Measurements from ENCODE around the gene CPNE5.

Gene CPNE5

DNA sequence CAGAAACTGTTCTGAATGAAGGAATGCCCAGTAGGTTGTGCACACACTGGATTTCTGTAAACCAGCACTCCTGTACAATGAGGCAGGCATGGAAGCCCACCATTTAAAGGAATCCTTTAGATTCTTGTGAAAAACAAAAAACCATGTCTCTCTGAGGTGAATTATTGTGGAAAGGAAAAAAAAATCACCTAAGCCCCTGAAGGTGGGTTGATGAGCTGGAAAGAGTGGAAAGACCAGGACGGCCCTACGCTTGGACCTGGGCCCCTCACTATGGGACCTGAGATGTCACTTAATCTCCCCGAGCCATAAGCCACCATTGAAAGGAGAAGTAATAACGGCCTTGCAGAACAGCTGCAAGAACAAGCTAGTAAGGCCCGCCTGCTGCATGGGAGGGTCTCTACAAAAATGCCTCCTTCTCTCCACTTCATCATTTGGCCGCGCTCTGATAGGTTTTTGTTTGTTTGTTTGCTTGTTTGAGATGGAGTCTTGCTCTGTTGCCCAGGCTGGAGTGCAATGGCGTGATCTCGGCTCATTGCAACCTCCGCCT lies 72.8 kb downstream of the CPNE5 start:
- no peak for DNase-seq (ENCODE audit: low read depth, low spot score)

DNA sequence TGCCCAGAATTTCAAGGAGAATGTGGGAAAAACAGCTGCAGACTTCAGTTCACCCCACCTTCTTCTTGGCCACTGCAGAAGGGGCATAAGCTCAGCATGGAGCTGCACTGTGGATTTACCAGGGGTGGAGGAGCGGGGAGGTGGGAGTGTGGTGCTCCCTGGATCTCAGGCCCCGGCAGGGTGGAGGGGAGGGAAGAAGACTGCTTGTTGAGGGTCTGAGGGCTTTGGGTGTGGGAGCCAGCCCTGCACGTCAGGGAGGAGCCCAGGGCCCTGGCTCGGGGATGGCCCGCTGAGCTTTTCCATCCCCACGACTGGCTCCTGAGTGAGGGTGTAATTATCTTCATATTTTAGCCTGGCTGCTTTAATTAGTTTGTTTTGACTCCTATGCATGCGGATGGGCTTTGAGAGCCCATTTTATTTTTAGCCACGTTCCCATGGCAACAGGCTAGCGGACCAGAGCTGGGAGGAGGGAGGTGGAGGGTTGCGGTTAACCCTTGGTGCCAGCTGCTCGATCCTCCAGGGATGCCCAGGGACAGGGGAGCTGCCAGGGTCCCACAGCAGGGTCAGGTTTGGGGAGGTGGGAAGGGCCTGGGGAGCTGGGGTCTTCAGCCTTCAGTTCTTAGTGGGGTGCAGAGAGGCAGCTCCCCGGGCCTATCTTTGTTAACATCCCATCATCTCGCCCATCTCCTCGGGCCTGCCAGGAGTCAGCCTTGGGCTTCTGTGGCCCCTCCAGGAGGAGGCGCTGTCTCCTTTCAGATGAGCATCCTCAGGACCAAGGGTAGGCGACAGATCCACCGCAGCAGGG lies 73.4 kb downstream of the CPNE5 start:
- DNase-seq (ENCODE audit: low read depth, low spot score) = peak; percentile 63

DNA sequence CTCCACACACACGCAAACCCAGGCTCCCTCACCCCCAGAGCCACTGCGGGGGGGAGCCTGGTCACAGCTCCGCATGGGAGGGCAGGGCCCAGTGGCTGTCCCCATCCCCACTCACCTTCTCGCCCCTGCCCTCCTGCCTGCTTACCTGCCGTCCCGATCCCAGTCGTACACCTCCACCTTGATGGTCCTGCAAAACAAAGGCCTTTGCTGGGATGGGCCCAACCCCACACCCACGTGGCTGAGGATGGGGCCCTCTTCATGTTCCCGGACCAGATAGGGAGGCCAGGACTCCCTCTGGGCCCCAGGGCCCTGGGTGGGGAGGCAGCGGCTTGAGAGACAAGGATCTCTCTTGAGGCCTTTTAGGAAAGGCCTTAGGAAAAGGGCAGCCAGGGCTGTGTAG lies 74.1 kb downstream of the CPNE5 start:
- no peak for DNase-seq (ENCODE audit: low read depth, low spot score)

DNA sequence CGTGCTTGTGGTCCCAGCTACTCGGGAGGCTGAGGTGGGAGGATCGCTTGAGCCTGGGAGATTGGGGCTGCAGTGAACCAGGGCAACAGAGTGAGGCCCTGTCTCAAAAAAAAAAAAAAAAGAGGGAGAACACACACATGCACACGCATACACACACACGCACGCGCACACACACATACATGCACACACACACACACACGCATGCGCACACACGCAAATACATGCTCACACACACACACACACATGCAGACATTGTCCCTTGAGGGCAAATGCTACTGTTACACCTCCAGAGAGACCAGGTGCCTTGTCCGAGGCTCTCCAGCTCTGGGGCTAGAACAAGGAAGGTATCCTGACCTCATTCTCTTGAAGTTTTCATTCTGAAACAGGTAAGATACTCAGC lies 77.1 kb downstream of the CPNE5 start:
- no peak for DNase-seq (ENCODE audit: low read depth, low spot score)

DNA sequence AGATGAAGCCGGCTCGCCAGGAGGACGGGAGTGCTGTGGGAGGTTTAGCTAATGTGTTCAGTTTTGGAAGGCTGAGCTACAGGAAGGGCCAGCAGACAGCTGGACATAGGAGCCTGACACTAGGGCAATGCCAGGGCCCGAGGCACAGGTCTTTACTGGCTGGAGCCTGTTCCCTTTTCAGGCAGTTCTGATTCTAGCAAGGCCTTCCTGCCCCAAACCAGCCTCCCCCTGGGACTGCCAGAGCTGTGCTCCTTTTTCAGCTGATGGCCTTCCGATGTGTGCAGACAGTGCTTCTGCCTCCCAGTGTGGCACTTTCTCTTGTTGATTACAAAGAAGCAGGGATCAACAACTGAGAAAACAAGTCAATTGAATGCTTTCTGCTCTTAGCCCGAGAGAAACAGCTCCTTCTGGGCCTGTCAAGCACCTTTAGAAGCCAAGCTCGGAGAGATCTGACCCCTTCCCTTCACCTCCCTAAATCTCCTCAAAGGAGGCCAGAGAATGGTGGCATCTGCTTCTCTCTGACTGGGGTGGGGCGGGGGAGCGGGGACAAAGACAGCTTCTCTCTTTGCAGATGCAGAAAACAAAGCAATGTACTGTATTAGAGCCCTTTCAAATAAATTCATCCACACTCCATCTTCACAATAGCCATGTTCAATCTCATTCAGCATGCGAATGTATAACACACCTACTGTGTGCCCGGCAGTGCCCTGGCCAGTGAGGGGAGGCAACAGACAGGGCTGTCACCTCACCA lies 78.4 kb downstream of the CPNE5 start:
- DNase-seq (ENCODE audit: low read depth, low spot score) = no peak

DNA sequence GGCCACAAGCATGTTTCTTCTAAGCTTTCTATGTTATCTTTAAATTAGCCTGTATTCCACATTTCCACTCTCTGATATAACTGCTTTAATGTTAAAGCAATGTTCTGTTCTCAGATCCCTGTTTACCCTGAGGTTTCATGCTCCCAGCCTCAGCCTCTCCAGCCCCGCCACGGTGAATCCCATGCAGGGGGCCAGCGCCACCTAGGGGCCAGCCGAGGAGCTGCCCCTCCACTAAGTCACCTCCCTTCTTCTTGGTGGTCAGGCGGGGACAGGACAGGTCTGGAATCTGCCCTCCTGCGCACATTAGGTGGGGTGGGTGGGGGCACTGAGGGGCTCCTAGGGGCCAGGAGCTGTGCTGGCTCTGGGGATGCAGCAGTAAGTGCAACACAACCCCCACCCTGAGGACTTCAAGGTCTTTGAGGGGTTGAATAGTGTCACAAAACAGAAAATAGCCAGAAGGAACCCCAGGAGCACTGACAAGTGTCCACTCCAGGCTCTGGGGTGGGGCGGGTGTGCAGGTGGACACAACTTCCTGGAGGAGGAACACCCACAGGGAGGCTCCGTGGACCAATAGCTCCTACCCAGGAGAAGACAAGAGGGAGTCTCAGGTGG lies 80.0 kb downstream of the CPNE5 start:
- peak; percentile 47 for DNase-seq (ENCODE audit: low read depth, low spot score)

DNA sequence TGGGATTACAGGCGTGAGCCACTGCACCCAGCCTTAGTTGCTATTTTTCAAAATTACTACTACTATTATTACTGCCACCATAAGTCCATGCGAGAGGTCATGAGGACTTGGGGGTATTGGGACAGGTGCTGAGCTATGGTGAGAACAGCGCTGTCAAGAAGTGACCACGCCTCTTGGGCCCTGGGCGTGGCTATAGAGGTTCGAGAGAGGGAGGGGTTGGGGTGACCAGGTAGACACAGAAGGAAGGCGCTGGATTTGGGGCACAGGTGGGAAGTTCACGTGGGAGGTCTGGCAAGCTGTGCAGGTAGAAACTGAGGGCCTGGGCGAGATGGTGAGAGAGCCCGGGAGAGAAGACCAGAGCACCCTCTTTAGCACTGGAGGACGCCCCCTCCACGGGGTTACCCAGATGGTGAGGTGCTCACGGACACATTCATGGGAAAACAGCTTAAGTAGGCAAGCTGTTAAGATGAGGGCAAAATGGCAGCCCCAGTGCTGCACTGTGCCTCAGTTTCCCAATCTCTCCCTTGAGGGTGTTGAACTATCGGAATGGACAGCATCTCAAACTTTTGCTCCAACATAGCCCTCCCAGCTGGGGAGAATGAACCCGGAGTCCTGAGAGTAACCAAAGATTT lies 80.6 kb downstream of the CPNE5 start:
- no peak for DNase-seq (ENCODE audit: low read depth, low spot score)

DNA sequence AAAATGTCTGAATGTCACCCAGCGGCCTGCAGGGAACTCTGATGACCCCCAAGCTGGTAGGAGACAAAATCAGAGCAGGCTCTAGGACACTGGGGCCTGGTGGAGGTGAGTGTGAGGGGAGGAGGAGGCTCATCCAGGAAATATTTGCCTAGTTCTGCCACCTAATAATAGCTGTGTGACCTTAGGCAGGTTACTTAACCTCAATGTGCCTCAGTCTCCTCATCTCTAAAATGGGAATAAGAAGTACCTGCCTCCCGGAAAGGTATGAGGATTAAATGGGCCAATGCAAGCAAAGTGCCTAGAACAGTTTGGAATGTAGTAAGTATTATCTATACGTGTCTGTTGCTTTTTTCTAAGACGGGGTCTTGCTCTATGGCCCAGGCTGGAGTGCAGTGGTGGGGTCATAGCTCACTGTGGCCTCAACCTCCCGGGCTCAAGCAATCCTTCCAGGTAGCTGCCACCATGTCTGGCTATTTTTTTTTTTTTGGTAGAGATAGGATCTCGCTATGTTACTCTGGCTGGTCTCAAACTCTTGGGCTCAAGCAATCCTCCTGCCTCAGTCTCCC lies 81.2 kb downstream of the CPNE5 start:
- DNase-seq (ENCODE audit: low read depth, low spot score) = no peak

DNA sequence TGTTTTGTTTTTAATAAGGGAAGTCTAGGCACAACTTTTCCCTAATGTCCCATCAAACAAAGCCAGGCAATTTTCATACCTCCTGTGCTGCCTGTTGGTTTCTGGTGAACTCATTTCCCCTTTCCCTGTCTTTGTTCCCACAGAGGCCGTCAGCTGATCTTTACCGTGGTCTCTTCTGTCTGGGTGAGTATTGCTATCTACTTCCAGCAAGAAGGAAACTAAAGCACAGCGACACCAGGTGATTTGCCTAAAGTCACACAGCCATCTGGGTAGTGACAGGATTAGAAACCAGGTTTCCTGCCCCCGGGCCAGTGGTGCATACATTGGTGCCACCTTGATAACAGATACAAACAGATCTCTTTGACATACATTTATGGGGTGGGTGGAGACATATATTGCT lies 82.0 kb downstream of the CPNE5 start:
- DNase-seq (ENCODE audit: low read depth, low spot score) = no peak

DNA sequence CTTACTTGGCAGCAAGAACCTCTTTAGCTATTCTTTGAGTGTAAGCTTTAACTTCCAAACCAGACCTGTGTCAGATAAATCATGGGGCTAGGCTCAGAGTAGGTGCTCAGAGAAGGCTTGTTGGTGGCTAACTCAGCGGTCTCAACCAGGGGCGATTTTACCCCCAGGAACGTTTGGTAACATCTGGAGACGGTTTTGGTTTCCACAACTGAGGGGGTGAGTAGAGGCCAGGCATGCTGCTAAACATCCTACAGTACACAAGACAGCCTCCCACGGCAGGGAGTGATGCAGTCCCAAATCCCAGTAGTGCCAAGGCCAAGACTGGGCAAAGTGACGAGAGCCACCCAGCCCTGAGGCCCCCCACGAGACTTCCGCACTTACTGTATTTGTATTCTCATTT lies 82.5 kb downstream of the CPNE5 start:
- DNase-seq (ENCODE audit: low read depth, low spot score) = no peak

DNA sequence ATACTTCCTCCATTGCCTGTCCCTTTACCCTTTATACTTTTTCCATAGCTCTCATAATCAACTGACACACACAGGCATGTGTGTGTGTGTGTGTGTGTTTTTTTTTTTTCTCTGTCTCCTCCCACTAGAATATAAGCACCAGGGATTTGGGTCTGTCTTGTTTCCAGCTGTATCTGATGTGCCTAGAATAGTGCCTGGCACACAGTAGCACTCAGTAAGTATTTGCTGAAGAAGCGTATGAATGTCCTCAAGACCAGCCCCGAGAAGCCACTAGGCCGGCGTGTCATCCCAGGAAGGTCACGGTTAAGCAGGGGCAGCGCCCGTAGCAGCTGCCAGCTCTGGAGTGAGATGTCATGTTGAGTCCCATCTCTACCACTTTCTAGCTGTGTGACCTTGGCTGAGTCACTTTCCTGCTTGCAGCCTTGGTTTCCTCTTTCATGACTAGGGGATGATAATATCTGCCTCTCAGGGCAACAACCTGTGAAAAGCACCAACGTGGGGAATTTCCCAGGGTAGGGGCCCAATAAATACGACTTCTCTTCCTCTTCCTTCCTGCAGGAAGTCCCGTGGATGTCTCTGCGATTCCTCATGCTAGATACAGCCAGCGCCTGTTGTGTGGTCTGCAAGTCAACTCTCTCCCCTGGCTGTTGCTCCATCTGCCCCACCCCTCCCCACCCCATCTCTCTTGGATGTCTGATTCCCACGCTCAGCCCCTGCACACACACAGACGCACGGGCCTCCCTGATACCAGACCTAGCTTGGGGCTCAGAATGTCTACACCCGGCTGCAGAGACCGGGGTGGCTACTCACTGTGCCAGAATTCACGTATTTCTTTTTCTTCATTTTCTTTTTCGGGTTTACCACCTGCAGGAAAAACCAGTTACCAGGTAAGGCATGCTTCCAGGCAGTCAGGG lies 83.6 kb downstream of the CPNE5 start:
- peak; percentile 10 for DNase-seq (ENCODE audit: low read depth, low spot score)

DNA sequence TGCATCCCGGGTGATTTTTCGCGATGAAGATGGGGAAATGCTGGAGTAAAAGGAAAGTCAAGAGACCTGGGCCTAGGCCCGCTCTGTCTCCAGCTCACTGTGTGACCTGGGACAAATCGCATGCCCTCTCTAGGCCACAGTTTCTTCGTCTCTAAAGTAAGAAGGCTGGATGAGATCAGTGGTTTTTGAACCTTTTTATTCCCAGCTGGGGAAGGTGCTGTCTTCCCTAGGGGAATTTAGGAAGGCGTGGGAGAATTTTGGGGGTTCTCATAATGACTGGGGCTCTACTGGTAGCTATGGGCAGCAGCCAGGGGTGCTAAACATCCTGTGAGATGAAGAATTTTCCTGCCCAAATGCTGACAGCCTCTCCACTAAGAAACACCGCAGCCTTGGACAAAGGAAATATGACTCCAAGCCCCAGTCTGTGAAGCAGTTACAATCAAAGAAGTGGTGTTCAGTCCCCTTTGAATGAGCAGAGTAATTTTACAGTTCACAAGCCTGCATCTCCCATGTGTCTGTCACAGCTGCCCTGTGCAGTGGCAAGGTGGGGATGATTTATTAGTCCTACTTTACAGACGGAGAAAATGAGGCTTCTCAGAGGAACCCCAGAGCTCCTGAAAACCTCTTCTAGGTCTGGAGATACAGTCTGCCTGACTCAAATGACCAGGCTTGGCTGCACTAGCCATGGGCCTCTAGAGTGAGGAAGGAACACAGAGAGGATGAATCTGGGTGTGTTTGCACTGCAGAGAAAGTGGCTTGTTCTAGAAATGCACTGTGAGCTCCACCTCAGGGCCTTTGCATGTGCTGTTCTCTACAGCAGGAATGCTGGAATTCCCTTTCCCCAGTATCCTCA lies 84.4 kb downstream of the CPNE5 start:
- no peak for DNase-seq (ENCODE audit: low read depth, low spot score)

DNA sequence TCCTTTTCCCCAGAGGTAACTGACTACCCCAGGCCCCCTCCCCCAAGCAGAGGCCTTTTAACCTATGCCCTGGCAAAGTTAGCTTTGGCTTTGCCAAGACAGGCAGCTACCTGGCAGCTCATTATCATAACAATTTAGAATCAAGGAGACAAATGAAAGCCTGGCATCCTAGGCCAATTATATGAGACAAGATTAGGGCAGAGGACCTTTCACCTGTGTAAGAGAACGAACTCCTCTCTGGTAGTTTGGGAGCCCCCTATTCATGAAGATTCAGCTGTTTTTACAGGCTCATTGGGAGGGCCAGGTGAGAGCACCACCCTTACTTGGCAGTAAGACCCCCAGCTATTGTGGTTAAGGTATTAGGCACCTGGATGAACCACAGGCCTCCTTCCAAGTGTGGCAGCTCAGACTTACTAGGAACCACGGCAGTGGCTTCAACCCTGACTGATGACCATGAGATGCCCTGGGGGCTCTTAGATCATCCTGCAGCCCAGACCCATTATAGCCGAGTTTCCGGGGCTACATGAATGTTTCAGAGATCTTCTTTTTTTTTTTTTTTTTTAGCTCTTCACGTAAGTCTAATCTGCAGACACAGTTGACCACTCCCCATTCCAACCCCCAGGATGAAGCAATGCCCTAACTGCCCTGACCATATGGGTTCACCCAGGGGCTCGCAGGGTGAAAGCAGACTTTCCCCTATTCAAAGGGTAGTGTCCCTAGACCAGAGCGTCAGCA lies 85.4 kb downstream of the CPNE5 start:
- DNase-seq (ENCODE audit: low read depth, low spot score) = no peak

DNA sequence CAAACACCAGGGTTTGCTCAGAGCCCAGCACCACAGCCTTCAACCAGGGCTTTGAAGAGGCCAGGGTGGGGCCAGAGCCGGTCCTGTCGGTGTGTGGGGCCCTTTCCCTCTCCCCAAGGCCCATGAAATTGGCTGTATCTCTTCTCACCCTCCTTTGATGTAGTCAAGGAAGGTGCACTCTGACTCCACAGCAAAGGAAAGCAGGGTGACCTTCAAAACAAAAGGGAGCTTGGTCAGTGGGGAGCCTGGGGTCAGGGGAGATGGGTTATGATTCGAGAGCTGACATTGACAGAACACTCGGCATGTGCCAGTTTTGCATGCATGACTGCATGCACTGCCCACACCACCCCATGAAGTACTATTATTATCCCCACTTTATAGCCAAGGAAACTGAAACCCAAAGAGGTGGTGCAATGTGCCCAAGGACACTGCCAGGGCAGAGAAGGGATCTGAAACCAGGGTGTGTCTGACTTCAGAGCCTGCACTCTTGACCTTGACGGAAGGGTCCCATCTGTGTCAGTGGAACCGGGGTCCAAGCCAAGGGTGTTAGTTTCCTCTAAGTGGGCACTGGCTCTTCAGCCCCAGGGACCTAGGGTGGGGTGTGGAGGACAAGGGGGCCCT lies 86.2 kb downstream of the CPNE5 start:
- DNase-seq (ENCODE audit: low read depth, low spot score) = no peak

DNA sequence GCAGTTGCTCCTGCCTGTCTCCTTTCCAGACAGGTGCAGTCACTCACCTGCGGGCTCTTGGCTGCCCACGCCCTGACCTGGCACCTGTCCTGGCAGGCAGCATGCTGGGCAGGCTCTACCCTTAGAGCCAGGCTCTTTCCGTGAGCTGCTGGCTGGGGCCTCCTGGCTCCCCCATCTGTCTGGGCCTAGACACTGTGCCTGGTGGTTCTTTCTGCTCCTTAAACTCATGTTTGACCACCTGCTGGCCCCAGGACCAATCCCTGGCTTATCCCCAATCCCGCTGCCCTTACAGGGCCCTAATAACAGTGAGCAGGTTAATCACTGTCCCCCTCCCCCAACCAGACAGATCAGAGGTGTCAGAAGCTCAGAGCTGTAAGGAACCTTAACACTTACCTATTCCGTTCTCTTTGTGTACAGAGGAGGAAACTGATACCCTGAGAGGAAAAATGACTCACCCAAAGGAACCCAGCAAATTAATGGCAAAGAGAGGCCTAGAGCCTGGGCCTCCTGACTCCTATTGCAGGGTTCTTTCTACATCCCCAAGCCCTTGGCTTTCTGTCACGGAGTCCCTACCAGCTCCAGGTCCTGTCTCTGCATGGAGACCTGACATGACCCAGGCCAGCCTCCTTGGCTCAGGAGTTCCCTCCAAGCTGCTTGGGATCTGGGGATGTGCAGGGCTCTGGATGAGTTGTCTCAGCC lies 86.9 kb downstream of the CPNE5 start:
- no peak for DNase-seq (ENCODE audit: low read depth, low spot score)

DNA sequence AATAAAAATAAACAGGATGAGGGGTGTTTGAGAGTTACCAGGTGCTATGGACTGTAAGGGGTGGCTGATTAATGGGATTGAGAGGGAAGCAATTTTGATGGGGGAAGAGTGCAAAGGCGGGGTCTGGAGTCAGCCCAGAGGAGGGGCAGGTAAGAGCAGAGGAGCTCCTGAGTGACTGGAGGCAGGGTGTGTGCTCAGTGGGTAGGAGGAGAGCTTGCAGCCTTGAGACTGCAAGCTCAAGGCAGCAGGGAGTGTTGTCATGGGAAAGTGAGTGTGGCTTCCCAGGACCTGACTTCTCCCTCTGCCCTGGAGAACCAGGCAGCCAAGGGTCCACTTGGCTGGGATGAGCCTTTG lies 87.4 kb downstream of the CPNE5 start:
- DNase-seq (ENCODE audit: low read depth, low spot score) = no peak

DNA sequence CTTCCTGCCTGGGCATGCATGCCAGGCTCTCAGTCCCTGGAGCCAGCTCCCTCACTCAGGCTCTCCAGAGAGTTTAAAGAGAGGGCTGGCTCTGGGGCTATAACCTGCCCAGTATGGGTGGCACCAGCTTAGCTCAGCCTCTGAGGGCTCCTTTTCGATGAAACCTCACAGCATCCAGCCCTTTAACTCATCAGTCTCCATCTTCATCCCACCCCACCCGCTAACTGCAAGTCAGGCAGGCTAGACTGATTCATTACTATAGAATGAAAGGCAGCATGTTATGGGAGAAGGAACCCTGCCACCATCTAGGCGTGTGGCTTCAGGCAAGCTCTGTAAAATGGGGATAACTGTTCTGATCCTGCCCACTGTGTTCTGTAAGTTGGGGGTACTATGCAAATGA lies 88.2 kb downstream of the CPNE5 start:
- DNase-seq (ENCODE audit: low read depth, low spot score) = no peak

All from activated naive CD8-positive, alpha-beta T cell treated with anti-CD3 and anti-CD28 coated beads, Interleukin-2, amount 50 U/mL, for 16 hours (primary cell).